NCI-H2107 treated with DMSO at 0.1 percent for 48 hours (cell line): Measurements from ENCODE around the gene PCDH15.
"Not testable (repeated sequence)": the region's sequence is repeated elsewhere in the genome, so short reads cannot be mapped to it uniquely, and the experiment has no call there.

Experiments used
- DNase-seq: peaks from one replicate; lab custom pipeline; 2025; ENCODE audit not compliant: unreplicated experiment; lab: John Stamatoyannopoulos, UW

Gene PCDH15

GRCh38 chr10:54002077-54002476 lies 799.0 kb downstream of the PCDH15 start:
- DNase-seq: no peak

DNA sequence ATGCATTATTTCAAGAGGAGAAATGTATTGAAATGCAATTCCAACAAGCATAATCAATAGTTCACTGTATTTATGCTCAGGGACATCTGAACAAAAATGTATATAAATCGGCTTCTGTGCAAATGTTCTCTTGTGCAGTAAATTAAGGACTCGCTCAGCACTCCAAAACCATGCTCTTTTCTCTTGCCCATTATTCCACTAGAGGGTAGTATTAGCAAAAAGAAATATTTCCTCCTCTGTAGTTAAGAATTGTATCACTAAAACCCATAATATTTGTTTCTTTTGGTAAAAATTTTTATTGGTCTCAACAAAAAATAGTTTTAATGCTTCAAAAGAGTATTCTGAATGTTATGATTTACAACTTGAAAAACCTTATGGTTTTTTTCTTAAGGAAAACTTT lies 803.1 kb downstream of the PCDH15 start:
- DNase-seq: no peak

GRCh38 chr10:53990799-53991238 lies 810.2 kb downstream of the PCDH15 start:
- DNase-seq: no peak

DNA sequence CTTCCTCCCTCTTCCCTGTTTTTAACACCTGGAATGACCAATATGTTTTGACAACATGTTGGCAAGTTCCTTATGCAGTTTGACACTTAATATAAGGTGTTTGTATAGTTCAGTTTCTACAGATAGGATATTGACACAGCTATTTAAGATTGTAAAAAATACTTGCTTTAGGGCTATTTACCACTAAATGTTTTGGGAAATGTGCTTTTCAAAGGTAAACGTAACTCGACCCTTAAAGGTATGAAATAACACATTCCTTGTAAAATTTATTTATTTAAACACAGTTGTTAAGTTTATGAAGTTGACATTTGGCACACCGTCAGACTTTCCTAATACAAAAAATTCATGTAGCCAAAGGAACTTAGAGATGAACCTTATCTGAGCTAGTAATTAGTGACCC lies 817.6 kb downstream of the PCDH15 start:
- no peak for DNase-seq

DNA sequence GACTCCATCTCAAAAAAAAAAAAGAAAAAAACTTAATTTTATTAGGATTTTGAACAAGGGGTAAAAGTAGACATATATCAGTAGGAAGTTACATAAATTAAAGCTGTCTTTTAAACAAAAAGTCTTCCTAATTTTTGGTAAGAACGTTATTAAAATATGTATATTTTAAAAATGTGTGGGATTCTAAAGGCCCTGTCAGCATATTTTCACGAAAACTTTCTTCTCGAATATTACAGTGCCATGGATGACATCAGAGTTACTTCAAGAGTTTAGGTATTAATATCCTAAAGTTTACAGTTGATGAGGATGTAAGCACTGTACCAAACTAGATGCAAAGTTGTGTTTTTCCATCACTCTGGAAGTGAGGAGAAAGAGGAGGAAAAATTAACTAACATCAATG lies 820.8 kb downstream of the PCDH15 start:
- no peak for DNase-seq

- no peak for DNase-seq
These were observed 822.7 kb downstream of the PCDH15 start for GRCh38 chr10:53978301-53978700.

GRCh38 chr10:53977267-53977666 lies 823.8 kb downstream of the PCDH15 start:
- DNase-seq: no peak

DNA sequence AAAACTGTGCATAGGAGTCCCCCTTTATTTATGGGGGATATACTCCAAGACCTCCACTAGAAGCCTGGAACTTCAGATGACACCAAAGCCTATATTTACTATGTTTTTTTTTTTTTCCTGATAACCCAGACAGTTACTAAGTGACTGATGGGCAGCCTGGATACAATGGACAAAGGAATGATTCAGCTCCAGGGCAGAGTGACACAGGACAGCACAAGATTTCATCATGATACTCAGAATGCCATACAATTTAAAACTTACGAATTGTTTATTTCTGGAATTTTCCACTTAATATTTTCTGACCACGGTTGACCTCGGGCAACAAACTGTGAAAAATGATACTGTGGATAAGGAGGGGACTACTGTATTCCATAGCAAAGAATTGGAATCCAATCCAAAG lies 843.6 kb downstream of the PCDH15 start:
- DNase-seq: no peak

- DNase-seq: no peak
These were observed 845.9 kb downstream of the PCDH15 start for GRCh38 chr10:53955091-53955490.

GRCh38 chr10:53952698-53953630 lies 848.1 kb downstream of the PCDH15 start:
- no peak for DNase-seq

DNA sequence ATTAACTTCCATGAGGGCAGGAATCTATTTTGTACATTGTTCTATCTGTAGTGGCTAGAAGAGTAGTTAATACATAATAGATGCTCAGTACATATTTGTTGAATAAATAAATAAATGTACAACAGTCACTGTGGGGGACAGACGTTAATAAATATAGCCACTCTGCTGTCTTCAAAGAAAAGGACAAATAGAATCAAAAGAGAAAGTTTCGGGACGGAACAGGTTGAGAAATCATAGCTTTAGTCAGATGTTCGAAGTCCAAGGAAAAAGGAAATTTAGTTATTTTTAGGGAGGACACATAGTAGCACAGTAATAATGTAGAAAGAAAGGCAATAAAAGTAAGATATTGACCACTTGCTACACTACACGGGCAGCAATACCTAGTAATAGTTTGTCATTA lies 861.4 kb downstream of the PCDH15 start:
- DNase-seq: no peak

- no peak for DNase-seq
These were observed 870.4 kb downstream of the PCDH15 start for GRCh38 chr10:53930648-53931047.

DNA sequence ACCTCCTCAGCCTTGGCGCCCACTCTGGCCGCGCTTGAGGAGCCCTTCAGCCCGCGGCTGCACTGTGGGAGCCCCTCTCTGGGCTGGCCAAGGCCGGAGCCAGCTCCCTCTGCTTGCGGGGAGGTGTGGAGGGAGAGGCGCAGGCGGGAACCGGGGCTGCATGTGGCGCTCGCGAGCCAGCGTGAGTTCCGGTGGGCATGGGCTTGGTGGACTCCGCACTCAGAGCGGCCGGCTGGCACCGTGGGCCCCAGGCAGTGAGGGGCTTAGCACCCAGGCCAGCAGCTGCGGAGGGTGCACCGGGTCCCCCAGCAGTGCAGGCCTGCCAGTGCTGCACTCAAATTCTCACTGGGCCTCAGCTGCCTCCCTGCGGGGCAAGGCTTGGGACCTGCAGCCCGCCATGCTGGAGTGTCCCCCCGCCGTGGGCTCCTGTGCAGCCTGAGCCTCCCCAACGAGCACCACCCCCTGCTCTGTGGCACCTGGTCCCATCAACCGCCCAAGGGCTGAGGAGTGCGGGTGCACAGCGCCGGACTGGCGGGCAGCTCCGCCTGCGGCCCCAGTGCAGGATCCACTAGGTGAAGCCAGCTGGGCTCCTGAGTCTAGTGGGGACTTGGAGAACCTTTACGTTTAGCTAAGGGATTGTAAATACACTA lies 876.9 kb downstream of the PCDH15 start:
- DNase-seq: not testable (repeated sequence)

DNA sequence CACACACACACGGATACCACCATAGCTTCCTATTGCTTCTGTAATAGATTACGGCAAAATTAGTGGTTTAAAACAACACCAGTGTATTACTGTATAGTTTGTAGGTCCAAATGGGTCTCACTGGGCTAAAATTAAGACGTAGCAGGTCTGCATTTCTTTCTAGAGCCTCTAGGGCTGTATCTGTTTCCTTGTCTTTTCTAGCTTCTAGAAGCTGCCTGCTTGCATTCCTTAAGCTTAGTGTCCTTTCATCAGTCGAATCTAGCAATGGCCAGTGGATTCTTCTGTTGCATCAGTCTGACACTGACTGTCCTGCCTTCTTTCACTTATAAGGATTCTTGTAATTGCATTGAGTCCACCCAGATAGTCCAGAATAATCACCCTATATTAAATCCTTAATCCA lies 882.3 kb downstream of the PCDH15 start:
- no peak for DNase-seq

GRCh38 chr10:53909791-53910190 lies 891.2 kb downstream of the PCDH15 start:
- no peak for DNase-seq

GRCh38 chr10:53904506-53905241 lies 896.4 kb downstream of the PCDH15 start:
- no peak for DNase-seq

- DNase-seq: no peak
These were observed 897.3 kb downstream of the PCDH15 start for GRCh38 chr10:53903756-53904155.

DNA sequence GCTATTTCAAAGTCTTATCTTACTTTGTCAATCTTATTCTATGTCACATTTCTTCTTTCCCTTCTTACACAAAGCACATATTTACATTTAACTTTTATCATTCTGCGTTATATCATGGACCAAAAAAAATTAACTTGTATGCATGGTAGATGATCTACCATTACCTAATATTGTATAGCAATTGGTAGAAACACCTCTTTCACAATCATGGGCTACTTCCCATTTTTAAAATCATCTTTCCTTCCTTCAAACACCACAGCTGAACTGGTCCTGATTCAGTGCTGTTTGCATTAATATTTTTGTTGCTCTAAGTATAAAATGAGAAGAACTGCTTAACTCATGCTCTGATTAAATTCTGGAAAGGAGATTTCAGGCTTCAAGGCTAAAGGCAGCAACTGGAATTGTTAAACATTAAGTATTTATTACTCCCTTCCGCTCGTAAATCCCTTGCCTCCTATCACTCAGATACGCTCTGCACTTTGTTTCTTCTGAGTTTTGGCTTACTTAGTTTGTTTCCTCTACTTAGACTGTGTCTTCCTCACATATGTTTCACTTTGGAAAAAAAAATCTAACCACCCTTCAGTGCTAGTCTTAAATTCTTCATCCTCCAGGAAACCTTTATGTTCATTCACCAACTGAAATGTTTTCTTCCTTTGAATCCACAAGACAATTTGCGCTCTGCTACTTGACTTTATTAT lies 901.4 kb downstream of the PCDH15 start:
- DNase-seq: no peak

DNA sequence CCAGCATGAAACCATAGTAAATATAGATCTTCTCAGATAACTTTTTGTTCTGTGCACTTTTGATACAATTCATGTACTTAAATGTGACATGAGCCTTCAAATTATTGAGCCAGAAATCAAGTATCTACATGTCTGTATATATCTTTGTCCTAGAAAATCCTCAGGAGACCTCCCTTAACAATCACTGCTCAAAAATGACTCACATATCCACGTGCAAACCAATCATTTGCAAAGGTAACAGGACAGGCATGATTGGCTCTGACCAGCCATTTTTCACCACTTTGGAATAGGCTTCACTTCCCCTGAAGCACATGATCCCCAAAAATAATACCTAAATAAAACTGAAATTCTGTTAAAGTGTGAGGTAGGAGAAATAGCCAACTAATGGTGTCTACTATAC lies 902.5 kb downstream of the PCDH15 start:
- DNase-seq: no peak

- no peak for DNase-seq
These were observed 906.9 kb downstream of the PCDH15 start for GRCh38 chr10:53894145-53894544.

DNA sequence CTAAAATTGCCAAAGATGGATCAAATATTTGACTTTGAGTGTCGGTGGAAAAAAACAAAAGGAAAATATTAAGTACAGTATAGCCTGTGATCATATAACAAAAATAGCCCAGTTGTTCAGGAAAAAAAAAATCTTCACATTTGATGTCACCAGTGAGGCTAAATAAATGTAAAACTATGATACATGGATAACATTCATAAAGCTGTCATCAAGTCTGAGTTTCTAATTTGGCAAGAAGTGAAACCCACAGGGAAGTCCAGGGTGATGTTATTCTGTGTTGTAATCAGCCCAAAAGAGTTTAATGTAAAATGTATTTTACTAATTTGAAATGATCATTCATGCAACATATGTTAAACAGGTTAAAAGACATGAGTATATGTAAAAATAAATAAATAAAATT lies 908.0 kb downstream of the PCDH15 start:
- DNase-seq: no peak
